Activated T-helper 2 cell treated with anti-CD3 and anti-CD28 coated beads, Interferon-gamma antibody, Interleukin-2, Interleukin-4, amounts not matched to agents 10 μg/mL and 5 μg/mL and 100 μg/mL, durations not matched to agents 14 hours and 24 hours and 36 hours (primary cell): Measurements from ENCODE around the gene STK11IP. TPM values are rescaled to one million over a fixed set of nuclear protein-coding genes. Genes with fewer than 3 reads are reported as not detected.

Experiments
- DNase-seq: peaks from one replicate; pipeline ENCODE4 v3.0.0; 2021; ENCODE audit warnings: low spot score
- H3K27ac Mint-ChIP-seq: one replicate; pipeline ENCODE4 v1.8.0; 2021; ENCODE audit warnings: mixed read lengths
- H3K27me3 Mint-ChIP-seq: one replicate; pipeline ENCODE4 v1.8.0; 2021; ENCODE audit warnings: low read depth, mixed read lengths
- H3K36me3 Mint-ChIP-seq: one replicate; pipeline ENCODE4 v1.8.0; 2021; ENCODE audit warnings: low read depth, mixed read lengths
- H3K4me1 Mint-ChIP-seq: one replicate; pipeline ENCODE4 v1.8.0; 2021; ENCODE audit warnings: low read depth, mixed read lengths
- H3K4me3 Mint-ChIP-seq: one replicate; pipeline ENCODE4 v1.8.0; 2021; ENCODE audit warnings: low read depth, mild to moderate bottlenecking, moderate library complexity, mixed read lengths
- H3K9me3 Mint-ChIP-seq: one replicate; pipeline ENCODE4 v1.8.0; 2021; ENCODE audit warnings: mixed read lengths
- intact Hi-C: fragments of 100-400 bp; cut with micrococcal nuclease; formaldehyde crosslinking; loops from one replicate; pipeline ENCODE4 v1.15.1; 2023
- total RNA-seq: library from RNA; stranded (reverse); gene quantifications from 2 replicates; pipeline ENCODE4 v1.2.3, GENCODE V29; 2022

The STK11IP gene
- 32.5 and 38.1 TPM in 2 replicates for total RNA-seq

DNA sequence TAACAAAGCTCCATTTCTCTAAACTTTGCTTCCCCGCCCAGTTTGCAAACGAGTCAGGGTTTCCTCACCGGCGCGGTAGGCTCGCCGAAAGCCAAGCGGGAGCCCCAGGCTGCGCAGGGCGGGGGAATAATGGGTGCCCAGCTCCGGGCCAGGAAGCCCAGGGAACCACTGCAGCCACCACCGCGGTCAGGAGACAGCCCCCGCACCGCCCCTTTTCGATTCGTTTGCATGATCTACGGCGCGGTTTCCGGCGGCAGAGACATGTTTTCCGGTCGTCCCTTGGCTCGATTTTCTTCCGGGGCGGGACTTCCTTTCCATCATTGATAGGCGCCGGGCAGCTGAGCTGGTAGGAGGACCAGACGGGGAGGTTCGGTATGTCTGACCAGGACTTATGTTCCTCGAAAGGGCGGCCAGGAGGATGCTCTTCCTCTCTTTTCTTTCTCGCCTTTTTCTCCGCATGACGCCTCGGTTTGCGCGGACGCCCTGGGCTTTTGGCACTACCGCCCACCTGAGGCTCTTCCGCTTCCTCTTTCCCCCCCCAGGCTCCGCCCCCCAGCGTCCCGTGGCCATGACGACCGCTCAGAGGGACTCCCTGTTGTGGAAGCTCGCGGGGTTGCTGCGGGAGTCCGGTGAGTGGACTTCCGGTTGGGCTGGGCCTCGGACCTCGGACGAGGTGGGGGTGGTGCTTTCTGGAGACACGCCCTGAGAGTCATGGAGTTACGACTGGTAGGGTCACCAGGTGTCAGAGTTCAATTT is at the start of gene STK11IP:
Gene STK11IP (plus strand): TSS at position 306 of the 756 bp plus-strand sequence. CDS start 263 bp downstream, at position 569.
- intact Hi-C loops = loop anchor here (1.0 to 5.0 kb wide), 6 partner anchors 45 to 420 kb away; partner anchors contain the start of genes CHPF, CNPPD1, GMPPA and RETREG2
- peak; percentile 89 for DNase-seq
- no peaks in the 10 kb centered on the region for H3K9me3 Mint-ChIP-seq
- H3K4me1 Mint-ChIP-seq = peaks cover 18% of the 10 kb centered on the region
- peaks cover 21% of the 10 kb centered on the region for H3K36me3 Mint-ChIP-seq
- peak within 1 kb of the TSS; percentile 90 for H3K27ac Mint-ChIP-seq
- H3K4me3 Mint-ChIP-seq = peak within 1 kb of the TSS; percentile 93
- H3K27me3 Mint-ChIP-seq = no peaks in the 10 kb centered on the region

DNA sequence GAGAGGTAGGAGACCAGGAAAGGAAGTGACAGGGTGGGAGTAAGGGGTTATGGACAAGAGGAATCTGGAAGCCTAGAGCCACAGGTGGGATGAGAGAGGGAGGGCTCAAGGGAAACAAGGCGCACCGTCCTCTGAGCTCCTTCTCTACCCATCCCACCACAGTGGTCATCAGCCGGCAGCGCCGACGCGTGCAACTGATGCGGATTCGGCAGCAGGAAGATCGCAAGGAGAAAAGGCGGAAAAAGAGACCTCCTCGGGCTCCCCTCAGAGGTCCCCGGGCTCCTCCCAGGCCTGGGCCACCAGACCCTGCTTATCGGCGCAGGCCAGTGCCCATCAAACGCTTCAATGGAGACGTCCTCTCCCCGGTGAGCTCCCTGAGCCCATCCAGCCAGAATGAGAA is 48.7 kb upstream of the STK11IP start:
- Mint-ChIP-seq H3K27me3 (peaks cover 33% of the 10 kb centered on the region), H3K4me1 (peaks cover 5% of the 10 kb centered on the region), H3K27ac (no peak overlapping the region), H3K9me3 (no peaks in the 10 kb centered on the region), H3K4me3 (no peak overlapping the region), H3K36me3 (no peaks in the 10 kb centered on the region)
- DNase-seq = no peak
- intact Hi-C loops = loop anchor here (10.0 kb wide), 1 partner anchor 374 kb away; the partner anchor contains the start of genes CNPPD1, RETREG2 and SLC23A3

DNA sequence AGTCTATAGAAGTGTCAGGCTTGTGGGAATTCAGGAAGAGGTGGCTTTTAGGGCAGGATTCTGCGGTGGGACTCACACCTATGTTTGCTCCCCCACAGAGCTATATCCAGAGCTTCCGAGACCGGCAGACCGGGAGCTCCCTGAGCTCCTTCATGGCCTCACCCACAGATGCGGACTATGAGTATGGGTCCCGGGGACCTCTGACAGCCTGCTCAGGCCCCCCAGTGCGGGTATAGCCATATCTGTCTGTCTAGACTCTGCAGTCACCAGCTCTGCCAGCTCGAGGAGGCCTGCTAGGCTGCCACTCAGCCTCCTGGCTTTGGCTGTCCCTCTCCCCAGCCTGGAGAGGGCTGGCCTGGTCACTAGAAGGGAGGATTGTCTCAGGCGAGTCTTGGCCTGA is 48.0 kb upstream of the STK11IP start:
- no peak overlapping the region for H3K4me3 Mint-ChIP-seq
- H3K4me1 Mint-ChIP-seq = peaks cover 2% of the 10 kb centered on the region
- no peaks in the 10 kb centered on the region for H3K36me3 Mint-ChIP-seq
- no peak for DNase-seq
- intact Hi-C loops = loop anchor here (10.0 kb wide), 1 partner anchor 375 kb away; the partner anchor contains the start of genes CNPPD1, RETREG2 and SLC23A3
- no peak overlapping the region for H3K27ac Mint-ChIP-seq
- no peaks in the 10 kb centered on the region for H3K9me3 Mint-ChIP-seq
- peaks cover 30% of the 10 kb centered on the region for H3K27me3 Mint-ChIP-seq

DNA sequence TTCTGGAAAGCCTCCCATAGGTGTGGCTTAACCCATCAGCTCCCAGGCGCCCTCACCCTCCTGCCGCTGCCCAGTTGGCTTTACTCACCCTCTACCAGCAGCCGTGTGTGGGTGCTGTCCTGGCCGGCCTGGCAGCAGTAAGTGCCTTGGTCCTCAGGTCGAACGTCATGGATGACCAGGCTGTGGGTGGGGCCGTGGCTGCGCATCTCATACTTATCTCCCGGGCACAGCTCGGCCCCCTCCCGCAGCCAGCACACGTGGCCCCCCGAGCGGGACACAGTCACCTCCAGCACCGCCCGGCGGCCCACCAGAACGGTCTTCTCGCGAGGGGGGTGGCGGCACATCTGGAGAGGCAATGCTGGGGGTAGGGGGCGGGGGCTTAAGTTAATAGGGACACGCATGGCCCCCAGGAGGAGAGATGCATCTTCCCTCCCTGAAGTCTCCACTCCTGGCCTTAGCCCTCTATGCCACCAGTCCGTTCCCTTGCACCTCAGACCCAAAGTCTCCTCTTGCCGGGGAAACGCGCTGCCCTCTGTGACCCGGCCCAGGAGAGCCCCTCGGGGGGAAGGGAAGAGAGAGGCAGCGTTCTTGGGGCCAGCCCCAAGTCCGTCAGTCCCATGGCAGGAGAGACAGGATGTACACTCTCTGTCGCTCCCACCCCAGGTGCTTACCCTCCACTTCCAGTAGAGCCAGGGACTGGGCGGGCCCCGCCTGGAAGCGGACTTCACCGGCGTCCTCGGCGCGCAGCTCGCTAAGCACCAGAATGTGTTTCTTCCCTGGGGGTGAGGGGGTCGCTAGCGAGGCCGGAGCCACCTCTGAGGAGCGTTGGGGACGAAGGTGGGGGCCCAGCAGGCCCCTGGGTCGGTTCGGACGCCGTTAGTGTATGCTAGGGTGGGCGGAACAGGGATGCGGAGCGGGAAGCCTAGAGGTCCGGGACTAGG is 45.9 kb upstream of the STK11IP start:
- DNase-seq = no peak
- intact Hi-C loops = loop anchor here (1.0 kb wide), 2 partner anchors 8 to 46 kb away; partner anchors contain the start of genes CHPF and STK11IP
- H3K27ac Mint-ChIP-seq = no peak overlapping the region

DNA sequence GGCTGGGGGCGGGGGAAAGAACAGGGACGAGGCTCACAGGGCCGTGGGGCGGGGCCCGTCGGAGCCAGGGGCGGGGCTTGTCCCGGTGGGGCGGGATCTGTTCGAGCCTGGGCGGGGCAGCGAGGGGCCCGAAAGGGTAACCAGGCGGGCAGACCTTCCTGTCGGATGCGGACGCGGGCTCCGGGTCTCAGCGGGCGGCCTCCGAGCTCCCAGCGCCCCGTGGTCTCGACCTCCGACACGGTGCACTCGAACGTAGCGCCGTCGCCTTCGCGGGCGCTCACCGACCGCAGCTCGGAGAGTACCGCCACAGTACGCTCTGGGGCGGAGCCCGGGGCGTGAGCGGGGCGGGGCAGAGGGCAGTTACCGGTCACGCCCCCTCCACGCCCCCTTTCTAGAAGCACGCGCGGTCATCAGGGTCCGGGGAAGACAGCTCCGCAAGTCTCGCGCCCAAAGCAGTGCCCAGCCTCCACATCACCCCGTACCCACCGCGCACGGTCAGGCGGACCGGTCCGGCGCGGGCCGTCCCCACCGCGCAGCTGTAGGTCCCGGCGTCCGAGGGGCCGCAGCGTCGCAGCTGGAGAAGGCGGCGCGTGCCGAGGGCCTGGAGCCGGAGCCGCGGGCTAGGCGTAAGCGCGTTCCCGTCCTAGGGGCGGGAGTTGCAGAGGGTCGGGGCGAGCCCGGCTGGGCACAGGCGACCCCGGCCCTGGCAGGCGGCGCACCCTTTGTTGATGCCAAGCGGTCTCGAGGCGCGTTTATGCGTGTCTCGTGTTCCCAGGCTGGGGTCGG is 45.1 kb upstream of the STK11IP start:
- H3K4me1 Mint-ChIP-seq = peaks cover 2% of the 10 kb centered on the region
- DNase-seq = peak; percentile 75
- intact Hi-C loops = loop anchor here (1.0 kb wide), 2 partner anchors 9 to 45 kb away; partner anchors contain the start of genes CHPF and STK11IP
- H3K27ac Mint-ChIP-seq = no peak overlapping the region
- peaks cover 19% of the 10 kb centered on the region for H3K27me3 Mint-ChIP-seq
- H3K9me3 Mint-ChIP-seq = no peaks in the 10 kb centered on the region
- no peaks in the 10 kb centered on the region for H3K36me3 Mint-ChIP-seq
- H3K4me3 Mint-ChIP-seq = peak overlapping the region; percentile 77

More for the DNA sequence above, 45.9 kb upstream of the STK11IP start:
- peak overlapping the region; percentile 77 for H3K4me3 Mint-ChIP-seq
- peaks cover 19% of the 10 kb centered on the region for H3K27me3 Mint-ChIP-seq
- H3K9me3 Mint-ChIP-seq = no peaks in the 10 kb centered on the region
- no peaks in the 10 kb centered on the region for H3K36me3 Mint-ChIP-seq
- H3K4me1 Mint-ChIP-seq = peaks cover 2% of the 10 kb centered on the region

DNA sequence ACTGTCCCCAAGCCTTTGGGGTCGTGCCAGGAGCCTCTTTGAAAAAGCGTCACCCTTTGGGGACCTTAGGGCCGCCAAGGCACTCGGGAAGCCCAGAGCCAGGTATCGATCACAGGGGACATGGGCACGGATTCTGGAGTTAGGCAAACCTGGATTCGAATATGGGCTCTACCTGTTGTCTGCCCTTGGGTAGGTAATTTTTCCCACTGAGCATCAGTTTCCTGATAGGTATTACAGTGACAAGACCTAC is 44.6 kb upstream of the STK11IP start:
- Mint-ChIP-seq H3K9me3 (no peaks in the 10 kb centered on the region), H3K4me3 (no peak overlapping the region), H3K27ac (no peak overlapping the region), H3K36me3 (no peaks in the 10 kb centered on the region), H3K27me3 (peaks cover 19% of the 10 kb centered on the region), H3K4me1 (peaks cover 2% of the 10 kb centered on the region)
- DNase-seq = no peak
- intact Hi-C loops = no loop called here

GRCh38 chr2:219553463-219553963 is 44.1 kb upstream of the STK11IP start:
- H3K27ac Mint-ChIP-seq = no peak overlapping the region

DNA sequence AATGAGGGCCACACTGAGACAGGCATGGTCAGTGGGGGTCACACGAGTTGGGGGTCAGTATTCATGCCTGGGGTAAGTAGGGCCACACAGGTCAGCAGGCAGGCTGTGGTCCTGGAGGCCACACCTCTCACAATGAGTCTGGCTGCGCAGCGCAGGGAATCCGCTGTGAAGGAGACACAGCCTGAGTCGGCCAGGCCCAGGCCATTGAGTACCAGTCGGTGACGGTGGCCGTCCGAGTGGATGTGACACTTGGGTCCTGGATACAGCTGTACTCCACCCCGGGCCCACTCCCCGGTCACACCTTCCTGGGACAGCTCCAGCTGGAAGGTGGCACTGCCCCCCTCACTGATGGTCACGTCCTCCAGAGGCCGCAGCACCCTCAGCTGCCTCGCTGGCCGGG is 43.3 kb upstream of the STK11IP start:
- Mint-ChIP-seq H3K9me3 (no peaks in the 10 kb centered on the region), H3K27ac (no peak overlapping the region), H3K4me3 (no peak overlapping the region), H3K4me1 (peaks cover 2% of the 10 kb centered on the region), H3K27me3 (peaks cover 19% of the 10 kb centered on the region), H3K36me3 (no peaks in the 10 kb centered on the region)
- no peak for DNase-seq
- intact Hi-C loops = no loop called here

More at GRCh38 chr2:219553463-219553963, 44.1 kb upstream of the STK11IP start:
- Mint-ChIP-seq H3K4me1 (peaks cover 2% of the 10 kb centered on the region), H3K9me3 (no peaks in the 10 kb centered on the region), H3K4me3 (peak overlapping the region; percentile 37), H3K27me3 (peaks cover 19% of the 10 kb centered on the region), H3K36me3 (no peaks in the 10 kb centered on the region)
- no peak for DNase-seq
- intact Hi-C loops = no loop called here

DNA sequence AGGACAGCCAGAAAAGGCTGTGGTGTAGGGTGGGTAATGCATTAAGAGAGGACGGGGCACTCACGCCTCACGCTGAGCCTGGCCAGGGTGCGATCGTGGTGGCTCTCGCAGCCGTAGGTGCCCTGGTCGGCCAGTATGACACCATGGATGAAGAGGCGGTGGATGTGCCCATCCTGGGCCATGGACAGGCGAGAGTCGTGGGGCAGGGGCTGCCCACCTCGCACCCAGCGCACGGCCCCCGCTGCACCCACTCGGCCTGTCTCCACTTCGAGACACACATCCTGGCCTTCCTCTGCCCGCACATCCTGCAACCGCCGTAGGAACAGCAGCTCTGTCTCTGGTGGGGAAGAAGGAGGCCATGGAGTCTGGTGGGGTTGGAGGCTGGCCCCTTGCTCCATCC is 41.7 kb upstream of the STK11IP start:
- Mint-ChIP-seq H3K9me3 (no peaks in the 10 kb centered on the region), H3K27ac (no peak overlapping the region), H3K27me3 (peaks cover 14% of the 10 kb centered on the region), H3K36me3 (no peaks in the 10 kb centered on the region), H3K4me3 (no peak overlapping the region), H3K4me1 (peaks cover 2% of the 10 kb centered on the region)
- no peak for DNase-seq
- intact Hi-C loops = no loop called here

GRCh38 chr2:219556413-219556812 is 41.2 kb upstream of the STK11IP start:
- Mint-ChIP-seq H3K27ac (no peak overlapping the region), H3K4me3 (no peak overlapping the region), H3K27me3 (peaks cover 12% of the 10 kb centered on the region), H3K4me1 (peaks cover 2% of the 10 kb centered on the region), H3K9me3 (no peaks in the 10 kb centered on the region), H3K36me3 (no peaks in the 10 kb centered on the region)
- intact Hi-C loops = no loop called here
- no peak for DNase-seq

DNA sequence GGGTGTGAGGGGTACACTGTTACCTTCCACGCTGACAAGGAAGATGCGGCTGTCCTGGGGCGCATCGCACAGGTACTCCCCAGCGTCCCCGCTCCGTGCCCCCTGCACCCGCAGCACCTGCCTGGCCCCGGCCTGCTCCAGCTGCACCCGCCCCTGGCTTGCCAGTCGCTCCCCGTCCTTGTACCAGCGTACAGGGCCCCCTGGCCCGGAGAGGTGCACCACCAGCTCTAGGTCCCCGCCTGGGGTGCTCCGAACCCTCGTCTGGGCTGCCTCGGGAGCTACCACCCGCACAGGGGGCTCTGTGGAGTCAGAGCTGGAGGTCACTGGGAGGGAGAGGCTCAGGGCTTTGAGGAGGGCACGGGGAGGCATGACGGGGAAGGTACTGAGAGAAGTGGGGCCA is 40.3 kb upstream of the STK11IP start:
- no peak overlapping the region for H3K4me3 Mint-ChIP-seq
- no peak overlapping the region for H3K27ac Mint-ChIP-seq
- intact Hi-C loops = no loop called here
- H3K27me3 Mint-ChIP-seq = peaks cover 9% of the 10 kb centered on the region
- no peaks in the 10 kb centered on the region for H3K4me1 Mint-ChIP-seq
- no peak for DNase-seq
- no peaks in the 10 kb centered on the region for H3K9me3 Mint-ChIP-seq
- H3K36me3 Mint-ChIP-seq = no peaks in the 10 kb centered on the region
